Gastroesophageal sphincter (tissue), 4 donors: ENCODE data around the gene CEP112. TPM values are rescaled to one million over a fixed set of nuclear protein-coding genes. Genes with fewer than 3 reads are reported as not detected.
"Not testable (repeated sequence)": the region's sequence is repeated elsewhere in the genome, so short reads cannot be mapped to it uniquely, and the experiment has no call there.

Experiments
- ATAC-seq: fragments of 150-250 bp; one replicate; pipeline ENCODE4 v1.9.1; 2016; ENCODE audit warnings: mild to moderate bottlenecking, moderate library complexity
- H3K27ac ChIP-seq, 4 donors: fragments of 200-600 bp; sonication (generic) in 3 of 4; 1 replicate in 3 of 4; 2 replicates in 1 of 4; pipeline ENCODE4 v1.5.1; 2016 to 2019
- H3K27me3 ChIP-seq: fragments of 200-600 bp; sonication (generic); one replicate; pipeline ENCODE4 v1.5.1; 2019
- H3K36me3 ChIP-seq, 2 donors: fragments of 200-600 bp; sonication (generic); one replicate each; pipeline ENCODE4 v1.5.1; 2019; ENCODE audit warnings: control low read depth in 1 of 2
- H3K4me1 ChIP-seq, 3 donors: fragments of 200-600 bp; sonication (generic); 1 replicate in 2 of 3; 2 replicates in 1 of 3; pipeline ENCODE4 v1.5.1; 2016 to 2019; ENCODE audit warnings: control low read depth in 2 of 3
- H3K4me3 ChIP-seq, 2 donors: fragments of 200-600 bp; sonication (generic); one replicate each; pipeline ENCODE4 v1.5.1; 2019; ENCODE audit warnings: mild to moderate bottlenecking in 1 of 2, moderate library complexity in 1 of 2
- H3K9me3 ChIP-seq, 3 donors: fragments of 200-600 bp; sonication (generic); one replicate each; pipeline ENCODE4 v1.5.1; 2017 to 2019; ENCODE audit warnings: control low read depth in 2 of 3
- CTCF ChIP-seq, 4 experiments: fragments of 200-600 bp in 2 of 4; fragments of 450-650 bp in 2 of 4; sonication (generic) in 1 of 4; IDR thresholded peaks; one replicate each; pipeline ENCODE4 v1.5.1; 2017 to 2019; ENCODE audit warnings: antibody characterized with exemption in 4 of 4, mild to moderate bottlenecking in 2 of 4, moderate library complexity in 2 of 4
- EP300 ChIP-seq: sonication (generic); formaldehyde crosslinking; IDR thresholded peaks from one replicate; pipeline ENCODE4 v1.6.1; 2017; ENCODE audit warnings: antibody characterized with exemption, mild to moderate bottlenecking
- POLR2A ChIP-seq, 2 donors: fragments of 450-650 bp; IDR thresholded peaks; one replicate each; pipeline ENCODE4 v1.6.1; 2017; ENCODE audit warnings: antibody characterized with exemption in 2 of 2, mild to moderate bottlenecking in 2 of 2, moderate library complexity in 1 of 2
- POLR2AphosphoS5 ChIP-seq: sonication (generic); formaldehyde crosslinking; IDR thresholded peaks from one replicate; pipeline ENCODE4 v1.6.1; 2017; ENCODE audit warnings: antibody characterized with exemption
- WGBS, 2 donors: methylation state at CpG; one replicate each; pipeline ENCODE4 v1.1.5; 2018; ENCODE audit warnings: low coverage in 1 of 2; 5-methylcytosine and 5-hydroxymethylcytosine counted together
- total RNA-seq, 4 donors: library from RNA; depleted of rRNA; stranded (reverse); fragments of >200 nt; gene quantifications; one replicate each; pipeline ENCODE4 v1.1.0, GENCODE V29; 2016

CEP112 gene
- total RNA-seq, 4 donors from 2014 or later = 21.9 to 38.2 (median 27.0) TPM

DNA sequence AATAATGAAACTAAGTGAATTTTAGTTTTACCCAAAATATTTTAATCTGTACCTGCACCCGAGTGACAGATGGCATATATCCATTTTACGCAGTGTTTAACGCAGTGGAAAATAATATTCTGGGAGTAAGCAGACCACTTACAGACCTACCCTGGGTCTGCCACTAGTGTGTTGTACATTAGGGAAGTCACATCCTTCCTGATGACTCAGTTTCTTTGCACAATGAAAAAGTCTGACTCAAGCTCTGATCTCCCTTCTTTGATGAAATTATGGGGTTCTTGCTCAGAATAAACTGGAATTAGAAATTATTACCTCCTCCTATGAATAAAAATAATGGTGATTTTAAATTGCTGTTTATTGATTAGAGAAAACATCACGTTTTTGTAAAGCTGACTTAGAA lies 507.3 kb downstream of the CEP112 start:
- no peak overlapping the region for H3K4me3 ChIP-seq
- TF ChIP-seq CTCF (IDR thresholded peaks at IDR 0.05) = no peak
- TF ChIP-seq POLR2A (IDR thresholded peaks at IDR 0.05) = no peak
- TF ChIP-seq POLR2AphosphoS5 = no peak
- no peak for TF ChIP-seq EP300
- peaks cover 0 to 8% of the 10 kb centered on the region in 2 donors for H3K36me3 ChIP-seq
- no peak for ATAC-seq
- H3K9me3 ChIP-seq = no peaks in the 10 kb centered on the region
- H3K27me3 ChIP-seq = no peaks in the 10 kb centered on the region
- H3K4me1 ChIP-seq = no peaks in the 10 kb centered on the region
- 88 to 92% methylated on average over 4 of the region's 4 CpGs for WGBS, 2 donors
- no peak overlapping the region for H3K27ac ChIP-seq

GRCh38 chr17:65683428-65683827 lies 508.5 kb downstream of the CEP112 start:
- WGBS, 2 donors = 50 to 83% methylated on average over 1 to 4 of the region's 7 CpGs
- no peaks in the 10 kb centered on the region for H3K27me3 ChIP-seq
- no peaks in the 10 kb centered on the region for H3K9me3 ChIP-seq
- peaks cover 0 to 3% of the 10 kb centered on the region in 2 donors for H3K36me3 ChIP-seq
- H3K4me3 ChIP-seq = no peak overlapping the region
- H3K4me1 ChIP-seq = peaks cover 0 to 4% (median 0%) of the 10 kb centered on the region in 3 donors
- no peak for ATAC-seq
- TF ChIP-seq POLR2A (IDR thresholded peaks at IDR 0.05) (no peak), CTCF (IDR thresholded peaks at IDR 0.05) (no peak), EP300 (no peak), POLR2AphosphoS5 (no peak)
- no peak overlapping the region for H3K27ac ChIP-seq

- not testable (repeated sequence) for ATAC-seq, H3K36me3 ChIP-seq, H3K4me3 ChIP-seq, H3K9me3 ChIP-seq, H3K27me3 ChIP-seq, H3K27ac ChIP-seq, H3K4me1 ChIP-seq
- 37 to 100% methylated on average over 1 to 2 of the region's 5 CpGs for WGBS, 2 donors
Observed at GRCh38 chr17:65681763-65682162, 510.2 kb downstream of the CEP112 start.

GRCh38 chr17:65679165-65679845 lies 512.6 kb downstream of the CEP112 start:
- H3K4me3 ChIP-seq = no peak overlapping the region
- 57 to 73% methylated on average over 2 to 3 of the region's 3 CpGs for WGBS, 2 donors
- no peaks in the 10 kb centered on the region for H3K9me3 ChIP-seq
- peaks cover 0 to 5% (median 0%) of the 10 kb centered on the region in 3 donors for H3K4me1 ChIP-seq
- TF ChIP-seq EP300 (no peak), POLR2AphosphoS5 (no peak), POLR2A (IDR thresholded peaks at IDR 0.05) (no peak), CTCF (IDR thresholded peaks at IDR 0.05) (no peak)
- H3K27me3 ChIP-seq = no peaks in the 10 kb centered on the region
- no peak overlapping the region for H3K27ac ChIP-seq
- H3K36me3 ChIP-seq = no peaks in the 10 kb centered on the region
- no peak for ATAC-seq

DNA sequence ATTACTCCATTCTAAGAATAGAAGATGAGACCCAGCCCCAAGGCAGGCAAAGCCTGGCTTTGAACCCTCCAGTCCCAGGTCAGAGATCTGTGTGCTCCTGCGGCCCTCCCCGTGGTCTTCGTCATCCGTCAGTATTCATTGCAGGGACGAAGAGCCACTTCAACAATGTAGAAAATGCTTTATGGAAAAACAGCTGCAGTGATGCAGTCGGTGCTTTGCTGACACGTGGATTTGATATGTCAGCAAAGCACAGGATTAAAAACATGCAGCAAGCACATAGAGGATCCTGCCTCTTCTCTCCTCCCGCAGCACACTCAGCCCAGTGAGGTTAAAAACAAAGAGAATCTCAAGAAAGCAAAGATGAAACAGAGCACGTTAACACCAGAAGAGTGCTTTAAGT lies 513.4 kb downstream of the CEP112 start:
- TF ChIP-seq EP300 (no peak), CTCF (IDR thresholded peaks at IDR 0.05) (no peak)
- no peaks in the 10 kb centered on the region for H3K36me3 ChIP-seq
- H3K4me1 ChIP-seq = peaks cover 0 to 5% (median 0%) of the 10 kb centered on the region in 3 donors
- H3K4me3 ChIP-seq = no peak overlapping the region
- H3K27ac ChIP-seq = no peak overlapping the region
- ATAC-seq = no peak
- H3K27me3 ChIP-seq = no peaks in the 10 kb centered on the region
- WGBS, 2 donors = 34 to 49% methylated on average over 5 to 8 of the region's 9 CpGs
- no peaks in the 10 kb centered on the region for H3K9me3 ChIP-seq
